Fibroblast of lung (primary cell): ENCODE results near the gene SP110.

ENCODE experiments used
- CTCF ChIP-seq, 2 donors: IDR thresholded peaks in 1 of 2; conservative IDR thresholded peaks in 1 of 2; 1 replicate in 1 of 2; 2 replicates in 1 of 2; pipeline ENCODE4 v1.5.1; 2011 to 2012; ENCODE audit warnings: low read length in 2 of 2, control low read depth in 1 of 2, inconsistent platforms in 1 of 2, low read depth in 1 of 2, mild to moderate bottlenecking in 1 of 2
- EZH2 ChIP-seq: IDR thresholded peaks from 2 replicates; pipeline ENCODE4 v1.5.1; 2012; ENCODE audit warnings: low read length, control low read depth, mild to moderate bottlenecking; ENCODE audit errors: missing control alignments

- TF ChIP-seq CTCF (conservative IDR thresholded peaks at IDR 0.05 in 1 of 2, IDR thresholded peaks at IDR 0.05 in 1 of 2; ENCODE audit: low read depth in 1 of 2, low read length in 2 of 2) = no peak
- TF ChIP-seq EZH2 = no peak
These were observed 47.3 kb upstream of the SP110 start for GRCh38 chr2:230267059-230267458.
